HG02678 (cell line): ENCODE results near the gene AIF1.

Experiments used
- ATAC-seq: cut with Tn5 transposase; IDR thresholded peaks from one replicate; pipeline ENCODE4 v1.9.1; 2021; ENCODE audit warnings: mild to moderate bottlenecking, moderate library complexity; ENCODE audit not compliant: unreplicated experiment

The AIF1 gene

DNA sequence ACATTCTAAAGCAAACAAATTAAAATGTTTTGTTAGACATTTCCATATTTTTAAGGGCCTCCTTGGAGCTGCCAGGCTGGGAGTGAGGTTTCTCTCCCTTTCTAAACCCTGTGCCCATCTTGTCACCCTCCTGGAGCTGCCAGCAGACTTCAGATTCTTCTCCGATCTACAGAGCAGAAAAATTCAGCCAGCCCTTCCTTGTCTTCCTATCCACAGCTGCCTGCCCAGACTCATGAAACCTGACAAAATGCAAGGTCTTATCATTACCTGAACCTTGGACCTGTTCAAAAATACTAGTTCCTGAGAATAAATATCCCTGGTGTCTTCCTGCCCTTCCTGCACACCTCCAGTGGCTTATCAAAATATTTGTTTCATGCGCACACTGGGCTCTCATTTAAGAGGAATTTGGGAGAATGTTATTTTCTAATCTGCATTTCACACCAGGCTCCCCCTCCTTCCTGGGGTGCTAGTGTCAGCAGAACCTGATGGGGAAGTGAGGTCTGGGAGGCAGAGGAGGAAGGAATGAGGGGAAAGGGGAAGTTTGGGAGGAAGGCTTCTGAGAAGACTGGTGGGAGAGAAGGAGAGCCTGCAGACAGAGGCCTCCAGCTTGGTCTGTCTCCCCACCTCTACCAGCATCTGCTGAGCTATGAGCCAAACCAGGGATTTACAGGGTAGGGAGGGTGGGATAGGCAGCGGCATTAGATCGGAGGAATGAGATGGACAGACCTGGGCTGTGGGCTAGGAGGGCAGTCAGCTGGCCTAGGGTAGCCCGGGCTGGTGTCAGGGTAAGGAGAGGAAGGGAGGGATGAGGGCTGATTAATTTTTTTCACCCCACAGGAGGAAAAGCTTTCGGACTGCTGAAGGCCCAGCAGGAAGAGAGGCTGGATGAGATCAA lies at the start of gene AIF1:
Gene AIF1 (plus strand): TSS at position 551 of the 895 bp plus-strand sequence. CDS start 96 bp downstream, at position 647.
- ATAC-seq: no peak

DNA sequence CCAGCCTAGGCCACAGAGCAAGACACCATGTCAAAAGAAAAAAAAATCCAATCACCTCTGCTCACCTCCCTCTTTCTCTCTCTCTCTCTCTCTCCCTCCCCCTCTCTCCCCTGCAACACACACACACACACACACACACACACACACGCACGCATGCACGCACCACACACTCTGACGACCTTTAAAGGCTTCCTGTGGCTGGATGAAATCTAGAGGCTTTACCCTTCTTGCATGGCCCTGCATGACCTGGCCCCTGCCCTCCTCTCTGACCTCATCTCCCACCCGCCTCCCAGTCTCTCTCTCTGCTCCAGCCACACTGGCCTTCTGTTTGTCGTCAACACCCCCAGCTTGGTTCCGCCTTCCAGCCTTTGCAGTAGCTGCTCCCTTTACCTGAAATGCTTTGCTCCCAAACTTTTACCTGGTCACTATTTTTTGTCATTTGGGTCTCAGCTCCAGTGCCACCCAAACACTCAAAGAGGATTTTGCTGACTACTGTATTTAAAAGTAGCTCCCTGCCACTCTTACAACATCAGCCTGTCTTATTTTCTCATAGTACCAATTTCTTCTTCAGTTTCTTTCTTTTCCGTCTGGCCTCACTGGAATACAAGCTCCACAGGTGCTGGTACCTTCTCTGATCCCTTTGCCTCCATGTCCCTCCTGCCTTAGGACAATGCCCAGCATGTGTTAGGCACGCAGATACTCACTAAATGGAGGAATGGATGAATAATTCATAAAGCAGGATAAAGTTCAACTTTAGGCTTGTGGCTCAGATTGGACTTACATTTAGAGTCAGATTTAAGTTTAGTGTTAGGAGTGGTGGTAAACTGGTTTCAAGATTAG lies 47.3 kb upstream of the AIF1 start:
- ATAC-seq: no peak

GRCh38 chr6:31568537-31568961 lies 46.5 kb upstream of the AIF1 start:
- ATAC-seq: peak; percentile 73

GRCh38 chr6:31569861-31570536 lies 45.0 kb upstream of the AIF1 start:
- no peak for ATAC-seq

GRCh38 chr6:31572041-31572911 lies 42.8 kb upstream of the AIF1 start, which contains the start of gene LTA:
LTA (plus strand) TSS chr6:31572289; CDS start chr6:31572743, 454 bp downstream.
- ATAC-seq: no peak

DNA sequence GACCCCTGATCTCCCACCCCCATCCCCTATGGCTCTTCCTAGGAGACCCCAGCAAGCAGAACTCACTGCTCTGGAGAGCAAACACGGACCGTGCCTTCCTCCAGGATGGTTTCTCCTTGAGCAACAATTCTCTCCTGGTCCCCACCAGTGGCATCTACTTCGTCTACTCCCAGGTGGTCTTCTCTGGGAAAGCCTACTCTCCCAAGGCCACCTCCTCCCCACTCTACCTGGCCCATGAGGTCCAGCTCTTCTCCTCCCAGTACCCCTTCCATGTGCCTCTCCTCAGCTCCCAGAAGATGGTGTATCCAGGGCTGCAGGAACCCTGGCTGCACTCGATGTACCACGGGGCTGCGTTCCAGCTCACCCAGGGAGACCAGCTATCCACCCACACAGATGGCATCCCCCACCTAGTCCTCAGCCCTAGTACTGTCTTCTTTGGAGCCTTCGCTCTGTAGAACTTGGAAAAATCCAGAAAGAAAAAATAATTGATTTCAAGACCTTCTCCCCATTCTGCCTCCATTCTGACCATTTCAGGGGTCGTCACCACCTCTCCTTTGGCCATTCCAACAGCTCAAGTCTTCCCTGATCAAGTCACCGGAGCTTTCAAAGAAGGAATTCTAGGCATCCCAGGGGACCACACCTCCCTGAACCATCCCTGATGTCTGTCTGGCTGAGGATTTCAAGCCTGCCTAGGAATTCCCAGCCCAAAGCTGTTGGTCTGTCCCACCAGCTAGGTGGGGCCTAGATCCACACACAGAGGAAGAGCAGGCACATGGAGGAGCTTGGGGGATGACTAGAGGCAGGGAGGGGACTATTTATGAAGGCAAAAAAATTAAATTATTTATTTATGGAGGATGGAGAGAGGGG lies 41.6 kb upstream of the AIF1 start:
- no peak for ATAC-seq

GRCh38 chr6:31574106-31575061 lies 40.6 kb upstream of the AIF1 start:
- ATAC-seq: no peak

DNA sequence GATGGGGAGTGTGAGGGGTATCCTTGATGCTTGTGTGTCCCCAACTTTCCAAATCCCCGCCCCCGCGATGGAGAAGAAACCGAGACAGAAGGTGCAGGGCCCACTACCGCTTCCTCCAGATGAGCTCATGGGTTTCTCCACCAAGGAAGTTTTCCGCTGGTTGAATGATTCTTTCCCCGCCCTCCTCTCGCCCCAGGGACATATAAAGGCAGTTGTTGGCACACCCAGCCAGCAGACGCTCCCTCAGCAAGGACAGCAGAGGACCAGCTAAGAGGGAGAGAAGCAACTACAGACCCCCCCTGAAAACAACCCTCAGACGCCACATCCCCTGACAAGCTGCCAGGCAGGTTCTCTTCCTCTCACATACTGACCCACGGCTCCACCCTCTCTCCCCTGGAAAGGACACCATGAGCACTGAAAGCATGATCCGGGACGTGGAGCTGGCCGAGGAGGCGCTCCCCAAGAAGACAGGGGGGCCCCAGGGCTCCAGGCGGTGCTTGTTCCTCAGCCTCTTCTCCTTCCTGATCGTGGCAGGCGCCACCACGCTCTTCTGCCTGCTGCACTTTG lies 39.6 kb upstream of the AIF1 start, which contains the start of gene TNF:
Gene TNF (plus strand): TSS at position 231 of the 567 bp plus-strand sequence. CDS start 177 bp downstream, at position 408.
- no peak for ATAC-seq

DNA sequence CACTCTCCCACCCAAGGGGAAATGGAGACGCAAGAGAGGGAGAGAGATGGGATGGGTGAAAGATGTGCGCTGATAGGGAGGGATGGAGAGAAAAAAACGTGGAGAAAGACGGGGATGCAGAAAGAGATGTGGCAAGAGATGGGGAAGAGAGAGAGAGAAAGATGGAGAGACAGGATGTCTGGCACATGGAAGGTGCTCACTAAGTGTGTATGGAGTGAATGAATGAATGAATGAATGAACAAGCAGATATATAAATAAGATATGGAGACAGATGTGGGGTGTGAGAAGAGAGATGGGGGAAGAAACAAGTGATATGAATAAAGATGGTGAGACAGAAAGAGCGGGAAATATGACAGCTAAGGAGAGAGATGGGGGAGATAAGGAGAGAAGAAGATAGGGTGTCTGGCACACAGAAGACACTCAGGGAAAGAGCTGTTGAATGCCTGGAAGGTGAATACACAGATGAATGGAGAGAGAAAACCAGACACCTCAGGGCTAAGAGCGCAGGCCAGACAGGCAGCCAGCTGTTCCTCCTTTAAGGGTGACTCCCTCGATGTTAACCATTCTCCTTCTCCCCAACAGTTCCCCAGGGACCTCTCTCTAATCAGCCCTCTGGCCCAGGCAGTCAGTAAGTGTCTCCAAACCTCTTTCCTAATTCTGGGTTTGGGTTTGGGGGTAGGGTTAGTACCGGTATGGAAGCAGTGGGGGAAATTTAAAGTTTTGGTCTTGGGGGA lies 38.9 kb upstream of the AIF1 start:
- ATAC-seq: no peak

DNA sequence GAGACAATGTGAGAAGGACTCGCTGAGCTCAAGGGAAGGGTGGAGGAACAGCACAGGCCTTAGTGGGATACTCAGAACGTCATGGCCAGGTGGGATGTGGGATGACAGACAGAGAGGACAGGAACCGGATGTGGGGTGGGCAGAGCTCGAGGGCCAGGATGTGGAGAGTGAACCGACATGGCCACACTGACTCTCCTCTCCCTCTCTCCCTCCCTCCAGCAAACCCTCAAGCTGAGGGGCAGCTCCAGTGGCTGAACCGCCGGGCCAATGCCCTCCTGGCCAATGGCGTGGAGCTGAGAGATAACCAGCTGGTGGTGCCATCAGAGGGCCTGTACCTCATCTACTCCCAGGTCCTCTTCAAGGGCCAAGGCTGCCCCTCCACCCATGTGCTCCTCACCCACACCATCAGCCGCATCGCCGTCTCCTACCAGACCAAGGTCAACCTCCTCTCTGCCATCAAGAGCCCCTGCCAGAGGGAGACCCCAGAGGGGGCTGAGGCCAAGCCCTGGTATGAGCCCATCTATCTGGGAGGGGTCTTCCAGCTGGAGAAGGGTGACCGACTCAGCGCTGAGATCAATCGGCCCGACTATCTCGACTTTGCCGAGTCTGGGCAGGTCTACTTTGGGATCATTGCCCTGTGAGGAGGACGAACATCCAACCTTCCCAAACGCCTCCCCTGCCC lies 38.0 kb upstream of the AIF1 start:
- no peak for ATAC-seq

DNA sequence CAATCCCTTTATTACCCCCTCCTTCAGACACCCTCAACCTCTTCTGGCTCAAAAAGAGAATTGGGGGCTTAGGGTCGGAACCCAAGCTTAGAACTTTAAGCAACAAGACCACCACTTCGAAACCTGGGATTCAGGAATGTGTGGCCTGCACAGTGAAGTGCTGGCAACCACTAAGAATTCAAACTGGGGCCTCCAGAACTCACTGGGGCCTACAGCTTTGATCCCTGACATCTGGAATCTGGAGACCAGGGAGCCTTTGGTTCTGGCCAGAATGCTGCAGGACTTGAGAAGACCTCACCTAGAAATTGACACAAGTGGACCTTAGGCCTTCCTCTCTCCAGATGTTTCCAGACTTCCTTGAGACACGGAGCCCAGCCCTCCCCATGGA lies 37.5 kb upstream of the AIF1 start:
- ATAC-seq: no peak

DNA sequence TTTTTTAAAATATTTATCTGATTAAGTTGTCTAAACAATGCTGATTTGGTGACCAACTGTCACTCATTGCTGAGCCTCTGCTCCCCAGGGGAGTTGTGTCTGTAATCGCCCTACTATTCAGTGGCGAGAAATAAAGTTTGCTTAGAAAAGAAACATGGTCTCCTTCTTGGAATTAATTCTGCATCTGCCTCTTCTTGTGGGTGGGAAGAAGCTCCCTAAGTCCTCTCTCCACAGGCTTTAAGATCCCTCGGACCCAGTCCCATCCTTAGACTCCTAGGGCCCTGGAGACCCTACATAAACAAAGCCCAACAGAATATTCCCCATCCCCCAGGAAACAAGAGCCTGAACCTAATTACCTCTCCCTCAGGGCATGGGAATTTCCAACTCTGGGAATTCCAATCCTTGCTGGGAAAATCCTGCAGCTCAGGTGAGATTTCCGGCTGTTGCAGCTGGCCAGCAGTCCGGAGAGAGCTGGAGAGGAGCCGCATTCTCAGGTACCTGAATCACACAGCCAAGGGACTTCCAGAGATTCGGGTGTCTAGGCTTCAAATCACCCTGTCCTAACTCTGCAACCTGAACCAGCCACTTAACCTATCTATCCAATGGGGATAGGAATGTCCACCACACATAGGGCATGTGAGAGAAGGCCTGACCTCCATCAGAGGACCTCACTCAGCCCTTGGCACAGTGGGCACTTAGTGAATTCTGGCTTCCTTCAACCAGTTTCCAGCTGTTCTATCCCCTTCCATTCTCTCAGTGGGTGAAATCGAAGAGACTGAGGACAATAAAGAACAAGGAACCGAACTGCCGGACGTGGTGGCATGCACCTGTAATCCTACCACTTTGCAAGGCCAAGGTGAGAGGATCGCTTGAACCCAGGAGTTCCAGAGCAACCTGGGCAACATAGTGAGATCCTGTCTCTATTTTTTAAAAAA lies 36.6 kb upstream of the AIF1 start:
- no peak for ATAC-seq

DNA sequence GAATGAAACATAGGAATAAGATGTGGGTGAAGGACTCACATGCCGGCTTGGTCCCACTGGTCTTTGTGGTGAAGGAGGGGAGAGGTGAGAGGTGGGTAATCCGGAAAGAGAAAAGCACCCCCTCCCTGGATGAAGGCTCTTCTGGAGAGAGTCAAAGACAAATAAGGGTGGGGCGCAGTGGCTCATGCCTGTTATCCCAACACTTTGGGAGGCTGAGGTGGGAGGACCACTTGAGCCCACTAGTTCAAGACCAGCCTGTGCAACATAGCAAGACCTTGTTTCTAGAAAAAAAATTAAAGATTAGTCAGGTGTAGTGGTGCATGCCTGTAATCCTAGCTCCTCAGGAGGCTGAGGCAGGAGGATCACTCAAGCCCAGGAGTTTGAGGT lies 35.9 kb upstream of the AIF1 start:
- ATAC-seq: no peak

- no peak for ATAC-seq
These were observed 35.2 kb upstream of the AIF1 start for GRCh38 chr6:31579546-31580437.

DNA sequence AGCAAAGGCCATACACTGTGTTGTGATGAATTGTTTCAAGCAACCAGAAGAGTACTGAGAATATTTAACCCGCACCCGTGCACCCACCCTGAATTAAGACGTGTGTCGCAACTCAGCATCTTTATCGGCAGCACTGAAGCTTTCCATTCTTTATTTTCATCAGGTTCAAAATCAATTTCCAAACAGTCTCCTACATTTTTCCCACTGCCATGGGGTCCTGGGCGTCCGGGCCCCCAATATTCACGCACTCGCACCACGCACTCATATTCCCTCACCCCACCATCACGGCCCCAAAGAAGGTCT lies 34.6 kb upstream of the AIF1 start:
- no peak for ATAC-seq
